Smooth muscle cell of the brain vasculature (primary cell): Measurements from ENCODE around the gene UBE2R2.

ENCODE experiments used
- DNase-seq: peaks from one replicate; pipeline ENCODE4 v3.0.0-alpha.2; 2012; ENCODE audit warnings: low read depth, low spot score

Gene UBE2R2

DNA sequence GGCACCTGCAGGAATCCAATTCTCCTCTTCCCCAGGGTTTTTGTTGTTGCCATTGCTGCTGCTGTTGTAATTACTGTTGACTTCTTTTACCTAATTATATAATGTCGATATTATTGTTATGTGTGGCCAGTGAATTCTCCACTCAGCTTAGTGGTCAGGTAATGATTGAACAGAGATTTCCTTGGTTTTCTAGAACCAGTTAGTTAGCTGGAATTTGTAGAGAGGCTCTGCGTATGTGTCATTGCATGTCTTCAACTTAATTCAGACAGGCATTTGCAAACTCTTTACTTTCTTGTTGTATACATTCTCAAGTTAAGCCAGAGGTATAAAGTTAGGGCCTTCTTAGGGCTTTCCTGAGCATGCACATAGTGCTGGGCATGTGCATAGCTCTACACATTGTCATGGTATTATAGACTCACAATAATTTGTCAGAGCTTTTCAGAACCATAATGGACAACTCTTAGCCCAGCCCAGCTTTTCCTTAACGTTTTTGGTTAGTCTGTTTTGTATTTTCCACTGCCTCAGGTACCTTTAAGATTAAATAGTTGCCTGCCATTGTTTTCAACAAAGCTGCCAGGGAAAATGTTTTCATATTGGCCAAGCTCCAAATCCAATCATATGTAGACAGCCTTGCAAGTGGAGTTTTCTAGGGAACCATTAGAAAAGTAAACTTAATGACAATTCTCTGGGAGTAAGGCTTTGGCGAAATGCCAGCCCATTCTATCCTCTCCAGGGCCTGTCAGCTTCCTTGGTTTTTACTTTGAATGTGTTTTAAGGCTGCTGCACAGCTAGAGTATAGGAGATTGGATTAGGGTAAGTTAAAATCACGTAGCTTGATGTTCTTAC lies 68.1 kb downstream of the UBE2R2 start:
- peak; percentile 36 for DNase-seq

DNA sequence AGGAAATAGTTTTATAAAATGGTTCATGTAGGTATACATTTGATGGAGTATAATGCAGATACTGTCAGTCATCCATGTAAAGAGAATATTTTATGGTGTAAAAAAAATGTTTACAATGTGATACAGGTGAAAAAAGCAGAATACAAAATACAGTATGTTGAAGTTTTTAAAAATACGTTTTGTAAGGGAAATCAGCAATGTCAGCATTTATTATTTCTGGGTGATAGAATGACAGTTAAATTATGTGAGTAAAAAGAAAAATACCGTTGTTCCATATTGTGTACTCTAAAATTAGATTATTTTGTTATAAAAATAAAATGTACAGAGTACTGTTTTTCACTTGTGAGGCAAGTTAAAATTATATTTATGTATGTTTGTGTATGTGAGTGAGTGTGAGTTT lies 69.0 kb downstream of the UBE2R2 start:
- no peak for DNase-seq

- no peak for DNase-seq
Measured at GRCh38 chr9:33893861-33894260, 76.9 kb downstream of the UBE2R2 start.

DNA sequence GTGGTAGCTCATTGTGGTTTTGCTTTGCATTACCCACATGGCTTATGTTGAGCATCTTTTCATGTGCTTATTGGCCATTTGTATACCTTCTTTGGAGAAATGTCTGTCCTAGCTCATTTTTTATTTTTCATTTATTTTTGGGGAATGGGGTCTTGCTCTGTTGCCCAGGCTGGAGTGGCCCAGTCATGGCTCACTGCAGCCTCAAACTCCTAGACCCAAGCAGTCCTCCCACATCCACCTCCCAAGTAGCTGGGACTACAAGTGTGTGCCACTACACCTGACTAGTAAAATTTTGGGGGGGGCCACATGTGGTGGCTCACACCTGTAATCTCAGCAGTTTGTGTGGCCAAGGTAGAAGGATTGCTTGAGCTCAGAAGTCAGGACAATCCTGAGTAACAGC lies 77.4 kb downstream of the UBE2R2 start:
- DNase-seq, result no peak

- no peak for DNase-seq
Measured at GRCh38 chr9:33903157-33903780, 86.3 kb downstream of the UBE2R2 start.

GRCh38 chr9:33905137-33905536 lies 88.2 kb downstream of the UBE2R2 start:
- DNase-seq, result no peak

GRCh38 chr9:33906769-33907168 lies 89.8 kb downstream of the UBE2R2 start:
- no peak for DNase-seq

GRCh38 chr9:33907347-33907746 lies 90.4 kb downstream of the UBE2R2 start:
- no peak for DNase-seq

GRCh38 chr9:33908114-33908513 lies 91.2 kb downstream of the UBE2R2 start:
- no peak for DNase-seq

DNA sequence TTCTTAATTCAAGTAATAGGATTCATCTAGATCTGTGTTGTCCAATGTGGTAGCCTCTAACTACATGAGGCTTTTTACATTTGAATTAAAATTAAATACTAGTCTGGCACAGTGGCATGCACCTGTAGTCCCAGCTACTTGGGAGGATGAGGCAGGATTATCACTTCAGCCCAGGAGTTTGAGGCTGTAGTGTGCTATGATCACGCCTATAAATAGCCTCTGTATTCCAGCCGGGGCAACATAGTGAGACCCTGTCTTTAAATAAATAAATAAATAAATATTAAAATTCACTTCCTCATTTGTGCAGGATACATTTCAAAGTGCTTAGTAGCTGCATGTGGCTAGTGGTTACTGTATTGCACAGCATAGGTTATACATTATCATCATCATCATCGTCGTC lies 91.8 kb downstream of the UBE2R2 start:
- no peak for DNase-seq

DNA sequence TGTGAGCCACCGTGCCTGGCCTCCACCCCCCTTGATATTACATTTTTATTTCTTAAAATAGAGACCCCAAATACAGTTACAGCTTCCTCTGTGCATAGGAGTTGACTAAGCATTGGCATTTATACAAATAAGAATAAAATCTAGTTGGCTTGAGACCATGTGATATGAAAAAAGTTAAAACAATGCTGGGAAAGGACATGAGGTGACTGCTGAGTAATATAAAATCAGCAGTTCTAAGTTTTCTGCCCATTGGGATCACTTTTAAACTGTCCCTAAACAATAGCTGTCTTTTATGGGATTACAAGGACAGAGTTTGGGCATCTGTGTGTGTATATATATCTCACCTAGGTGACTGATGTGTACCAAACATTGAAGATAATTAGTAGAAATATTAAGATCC lies 96.6 kb downstream of the UBE2R2 start:
- no peak for DNase-seq

- DNase-seq, result no peak
Measured at GRCh38 chr9:33914887-33915628, 98.1 kb downstream of the UBE2R2 start.

DNA sequence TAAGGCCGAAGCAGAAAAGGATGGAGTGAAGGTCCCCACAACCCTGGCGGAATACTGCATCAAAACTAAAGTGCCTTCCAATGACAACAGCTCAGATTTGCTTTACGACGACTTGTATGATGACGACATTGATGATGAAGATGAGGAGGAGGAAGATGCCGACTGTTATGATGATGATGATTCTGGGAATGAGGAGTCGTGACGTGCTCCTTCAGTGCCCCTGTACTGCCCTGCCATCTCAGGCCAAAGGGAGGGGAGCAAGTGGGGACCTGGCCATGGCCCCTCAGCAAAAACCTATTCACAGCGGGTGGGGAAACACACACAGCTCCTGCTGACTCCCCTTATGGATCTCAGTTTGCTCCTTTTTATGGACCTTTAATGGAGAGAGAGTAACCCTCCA lies 100.1 kb downstream of the UBE2R2 start:
- DNase-seq, result no peak

GRCh38 chr9:33919276-33919897 lies 102.4 kb downstream of the UBE2R2 start:
- no peak for DNase-seq

DNA sequence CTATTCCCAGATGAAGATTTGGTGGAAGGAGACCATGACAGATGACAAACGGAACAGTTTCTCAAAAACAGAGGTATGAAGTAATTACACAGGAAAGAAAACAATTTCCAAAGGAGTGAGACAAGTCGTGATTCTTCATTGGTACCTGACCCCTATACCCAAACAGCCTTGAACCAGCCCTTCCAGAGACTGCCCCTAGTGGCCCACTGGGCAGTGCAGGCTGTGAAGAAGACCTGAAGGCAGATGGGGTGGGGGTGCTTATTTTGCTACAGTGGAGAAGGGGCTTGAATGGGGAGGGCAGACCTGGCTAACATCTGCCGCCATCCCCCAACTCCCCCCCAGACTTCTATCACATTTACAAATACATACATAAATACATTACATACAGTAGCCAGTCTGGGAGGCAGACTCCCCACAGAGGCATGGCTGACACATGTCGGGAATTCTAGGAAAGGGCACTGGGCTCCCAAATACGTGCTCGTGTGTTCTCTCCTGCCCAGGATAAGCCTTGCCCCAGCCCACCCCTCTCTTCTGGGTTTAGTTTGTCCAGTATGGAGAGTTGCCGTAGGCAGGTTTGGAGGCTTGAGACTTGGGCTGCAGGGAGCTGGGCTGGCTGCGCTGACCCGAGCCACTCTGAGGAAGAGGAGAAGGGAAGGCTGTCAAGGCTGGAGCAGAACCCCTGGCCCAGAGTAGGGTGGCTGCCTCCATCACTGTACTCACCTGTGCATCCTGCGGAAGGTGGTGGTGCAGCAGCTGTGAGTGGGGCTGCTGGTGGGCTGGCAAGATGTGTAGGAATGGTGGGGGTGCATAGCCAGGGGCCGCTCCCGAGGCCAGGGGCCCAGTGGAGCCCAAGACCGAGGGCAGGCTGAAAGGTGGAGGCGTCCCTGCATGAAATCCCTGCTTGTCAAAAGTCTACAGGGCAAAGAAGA lies 105.3 kb downstream of the UBE2R2 start:
- no peak for DNase-seq

DNA sequence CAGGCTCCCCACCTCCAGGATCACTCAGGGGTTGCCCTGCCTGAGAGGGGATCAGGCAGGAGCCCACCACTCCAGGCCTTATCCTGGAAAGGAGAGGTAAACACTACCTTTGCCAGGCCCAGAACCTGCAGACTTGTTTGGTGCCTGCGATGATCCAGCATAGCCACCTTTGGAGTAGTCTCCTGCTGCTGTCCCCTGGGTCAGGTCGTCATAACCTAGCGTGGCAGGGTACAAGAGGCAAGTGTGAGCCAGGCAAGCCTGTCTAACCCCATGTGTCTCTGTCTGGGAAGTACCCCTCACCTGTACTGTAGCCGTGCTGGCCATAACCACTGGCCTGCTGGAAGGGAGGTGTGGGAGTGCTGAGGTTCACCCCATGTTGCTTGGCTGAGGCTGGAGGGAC lies 106.1 kb downstream of the UBE2R2 start:
- DNase-seq, result no peak

DNA sequence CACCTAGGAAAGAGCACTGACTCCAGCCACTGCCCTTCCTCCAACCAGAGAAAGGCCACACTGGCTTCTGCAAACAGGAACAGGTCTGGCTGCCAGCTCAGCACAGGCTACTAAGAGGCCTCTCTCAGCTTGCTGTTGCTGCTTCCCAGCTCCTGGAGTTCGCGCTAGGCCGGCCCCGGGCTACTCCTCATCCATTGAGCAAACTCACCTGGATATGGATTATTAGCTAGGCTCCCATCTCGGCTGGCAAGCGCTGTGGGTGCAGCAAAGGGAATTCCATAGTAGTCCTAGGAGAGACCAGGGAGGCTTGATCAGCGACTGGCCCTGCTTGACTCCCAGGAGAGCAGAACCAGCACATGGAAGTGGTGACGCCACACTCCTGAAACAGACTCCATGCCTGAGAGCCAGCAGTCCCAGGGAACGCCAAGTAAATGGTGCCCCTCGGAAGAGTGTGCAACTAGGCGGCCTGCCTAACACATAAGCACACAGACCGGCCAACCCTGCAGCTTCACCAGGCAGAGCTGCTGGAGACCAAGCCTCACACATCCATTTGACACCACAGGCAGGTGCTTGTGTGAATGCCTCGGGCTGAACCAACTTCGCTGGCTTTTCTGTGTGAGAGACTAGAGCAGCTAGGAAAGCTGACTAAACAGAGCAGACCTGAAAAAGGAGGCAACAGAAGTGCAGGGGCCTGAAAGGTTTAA lies 107.2 kb downstream of the UBE2R2 start:
- DNase-seq, result no peak

DNA sequence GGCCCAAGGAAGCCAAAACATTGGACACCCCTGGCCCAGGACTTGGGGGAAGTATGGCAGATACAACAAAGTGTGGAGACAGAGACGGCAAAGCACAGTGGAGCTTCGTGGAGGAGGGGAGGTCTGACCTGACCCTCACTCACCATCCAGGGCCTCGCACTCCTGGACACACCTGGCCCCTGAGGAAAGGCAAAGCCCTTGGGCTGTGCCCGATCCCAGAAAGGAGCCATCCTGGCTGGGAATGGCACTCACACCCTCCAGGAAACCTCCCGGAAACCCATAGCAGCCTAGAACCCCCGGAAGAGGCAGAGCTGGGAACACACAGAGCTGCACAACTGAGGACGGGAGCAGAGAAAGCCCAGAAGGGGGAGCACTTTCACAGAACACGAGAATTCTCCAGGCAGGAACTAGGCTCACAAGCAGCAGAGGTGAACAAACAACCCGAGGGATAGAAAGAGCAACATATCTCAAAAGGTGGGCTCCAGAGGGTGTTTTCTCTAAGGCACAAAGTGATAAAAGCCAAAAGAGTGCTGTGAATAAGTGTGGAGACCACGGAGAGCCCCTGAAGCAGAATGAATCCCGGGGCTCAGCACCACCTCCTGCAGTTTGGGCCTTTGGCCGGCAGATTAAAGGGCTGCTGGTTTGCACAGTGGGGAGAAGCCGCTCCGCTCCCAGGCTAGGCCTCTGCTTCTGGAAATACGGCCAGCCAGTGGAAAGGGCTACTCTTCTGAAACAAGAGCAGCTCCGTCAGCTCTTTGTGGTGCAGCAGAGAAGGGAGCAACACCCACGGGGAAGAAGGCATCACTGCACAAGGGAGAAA lies 108.2 kb downstream of the UBE2R2 start:
- no peak for DNase-seq

GRCh38 chr9:33926746-33927485 lies 110.0 kb downstream of the UBE2R2 start:
- DNase-seq, result no peak
